Activated CD8-positive, alpha-beta T cell treated with anti-CD3 and anti-CD28 coated beads for 36 hours (primary cell): Measurements from ENCODE around the gene PTPRG. TPM values are rescaled to one million over a fixed set of nuclear protein-coding genes. Genes with fewer than 3 reads are reported as not detected.

Source experiments
- ATAC-seq: fragments of 200-7000 bp; cut with Tn5 transposase; one replicate; pipeline ENCODE4 v1.10.0; 2021; ENCODE audit warnings: mild to moderate bottlenecking, moderate library complexity
- CTCF ChIA-PET: fragments of 350-600 bp; sonication (Branson Sonifier 250); formaldehyde crosslinking; loops from one replicate; lab custom pipeline; 2021; ENCODE audit warnings: antibody characterized with exemption; lab: Charles Lee
- POLR2A ChIA-PET: fragments of 350-600 bp; sonication (Branson Sonifier 250); formaldehyde crosslinking; loops from one replicate; lab custom pipeline; 2021; ENCODE audit warnings: antibody characterized with exemption; lab: Charles Lee
- DNase-seq: peaks from one replicate; pipeline ENCODE4 v3.0.0-alpha.2; 2020
- H3K27ac Mint-ChIP-seq: one replicate; pipeline ENCODE4 v1.8.0; 2021; ENCODE audit warnings: mild to moderate bottlenecking, mixed read lengths
- H3K27me3 Mint-ChIP-seq: one replicate; pipeline ENCODE4 v1.8.0; 2021; ENCODE audit warnings: mixed read lengths
- H3K36me3 Mint-ChIP-seq: one replicate; pipeline ENCODE4 v1.8.0; 2021; ENCODE audit warnings: low read depth, mixed read lengths
- H3K4me1 Mint-ChIP-seq: one replicate; pipeline ENCODE4 v1.8.0; 2021; ENCODE audit warnings: low read depth, mixed read lengths
- H3K4me3 Mint-ChIP-seq: one replicate; pipeline ENCODE4 v1.8.0; 2021; ENCODE audit warnings: mild to moderate bottlenecking, moderate library complexity, mixed read lengths
- H3K9me3 Mint-ChIP-seq: one replicate; pipeline ENCODE4 v1.8.0; 2021; ENCODE audit warnings: mixed read lengths
- intact Hi-C: fragments of 100-400 bp; cut with micrococcal nuclease; formaldehyde crosslinking; loops from one replicate; pipeline ENCODE4 v1.10.0; 2022
- total RNA-seq, 2 experiments: library from RNA; stranded (reverse); gene quantifications; one replicate each; pipeline ENCODE4 v1.2.3, GENCODE V29; 2021
- TF ChIP-seq, protein P1 (sequence below): fragments of 200-600 bp; IDR thresholded peaks from one replicate; pipeline ENCODE4 v1.8.0; 2022; ENCODE audit warnings: antibody characterized with exemption, mild to moderate bottlenecking

Gene PTPRG
- total RNA-seq, 2 experiments from 2014 or later, result not detected

DNA sequence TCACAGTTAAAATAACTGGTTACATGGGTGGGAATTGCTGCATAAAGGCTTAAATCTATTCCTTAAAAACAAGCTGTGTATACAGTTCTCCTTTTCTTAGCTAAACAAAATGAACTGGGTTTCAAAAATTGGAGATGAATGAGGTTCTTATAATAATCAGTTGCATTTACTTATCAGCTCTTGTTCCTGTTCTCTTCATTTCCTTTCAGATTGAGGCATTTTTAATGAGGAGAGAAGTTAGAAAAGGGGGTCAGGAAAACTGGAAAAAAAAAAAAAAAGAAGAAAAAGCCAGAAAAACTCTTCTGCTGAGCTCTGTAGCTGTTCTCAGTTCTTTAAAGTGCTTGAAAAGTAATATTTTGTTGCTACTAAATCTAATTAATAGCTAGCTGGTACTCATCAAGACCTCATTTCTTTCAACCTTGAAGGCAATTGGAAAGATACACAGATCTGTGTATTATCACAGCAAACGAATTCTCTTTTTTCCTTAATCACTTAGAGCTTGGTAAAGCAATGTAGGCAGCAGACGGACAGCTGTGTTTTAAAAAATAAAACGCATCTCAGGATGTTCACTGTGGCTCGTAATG is 32.2 kb downstream of the PTPRG start:
- Mint-ChIP-seq H3K27me3 (no peaks in the 10 kb centered on the region), H3K4me3 (no peak overlapping the region), H3K4me1 (no peaks in the 10 kb centered on the region), H3K27ac (no peak overlapping the region), H3K9me3 (no peaks in the 10 kb centered on the region), H3K36me3 (no peaks in the 10 kb centered on the region)
- ATAC-seq, result no peak
- TF ChIP-seq, protein P1, sequence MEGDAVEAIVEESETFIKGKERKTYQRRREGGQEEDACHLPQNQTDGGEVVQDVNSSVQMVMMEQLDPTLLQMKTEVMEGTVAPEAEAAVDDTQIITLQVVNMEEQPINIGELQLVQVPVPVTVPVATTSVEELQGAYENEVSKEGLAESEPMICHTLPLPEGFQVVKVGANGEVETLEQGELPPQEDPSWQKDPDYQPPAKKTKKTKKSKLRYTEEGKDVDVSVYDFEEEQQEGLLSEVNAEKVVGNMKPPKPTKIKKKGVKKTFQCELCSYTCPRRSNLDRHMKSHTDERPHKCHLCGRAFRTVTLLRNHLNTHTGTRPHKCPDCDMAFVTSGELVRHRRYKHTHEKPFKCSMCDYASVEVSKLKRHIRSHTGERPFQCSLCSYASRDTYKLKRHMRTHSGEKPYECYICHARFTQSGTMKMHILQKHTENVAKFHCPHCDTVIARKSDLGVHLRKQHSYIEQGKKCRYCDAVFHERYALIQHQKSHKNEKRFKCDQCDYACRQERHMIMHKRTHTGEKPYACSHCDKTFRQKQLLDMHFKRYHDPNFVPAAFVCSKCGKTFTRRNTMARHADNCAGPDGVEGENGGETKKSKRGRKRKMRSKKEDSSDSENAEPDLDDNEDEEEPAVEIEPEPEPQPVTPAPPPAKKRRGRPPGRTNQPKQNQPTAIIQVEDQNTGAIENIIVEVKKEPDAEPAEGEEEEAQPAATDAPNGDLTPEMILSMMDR, result no peak
- intact Hi-C loops, result no loop called here
- no peak for DNase-seq
- CTCF ChIA-PET, result no interaction called here
- POLR2A ChIA-PET, result no interaction called here

DNA sequence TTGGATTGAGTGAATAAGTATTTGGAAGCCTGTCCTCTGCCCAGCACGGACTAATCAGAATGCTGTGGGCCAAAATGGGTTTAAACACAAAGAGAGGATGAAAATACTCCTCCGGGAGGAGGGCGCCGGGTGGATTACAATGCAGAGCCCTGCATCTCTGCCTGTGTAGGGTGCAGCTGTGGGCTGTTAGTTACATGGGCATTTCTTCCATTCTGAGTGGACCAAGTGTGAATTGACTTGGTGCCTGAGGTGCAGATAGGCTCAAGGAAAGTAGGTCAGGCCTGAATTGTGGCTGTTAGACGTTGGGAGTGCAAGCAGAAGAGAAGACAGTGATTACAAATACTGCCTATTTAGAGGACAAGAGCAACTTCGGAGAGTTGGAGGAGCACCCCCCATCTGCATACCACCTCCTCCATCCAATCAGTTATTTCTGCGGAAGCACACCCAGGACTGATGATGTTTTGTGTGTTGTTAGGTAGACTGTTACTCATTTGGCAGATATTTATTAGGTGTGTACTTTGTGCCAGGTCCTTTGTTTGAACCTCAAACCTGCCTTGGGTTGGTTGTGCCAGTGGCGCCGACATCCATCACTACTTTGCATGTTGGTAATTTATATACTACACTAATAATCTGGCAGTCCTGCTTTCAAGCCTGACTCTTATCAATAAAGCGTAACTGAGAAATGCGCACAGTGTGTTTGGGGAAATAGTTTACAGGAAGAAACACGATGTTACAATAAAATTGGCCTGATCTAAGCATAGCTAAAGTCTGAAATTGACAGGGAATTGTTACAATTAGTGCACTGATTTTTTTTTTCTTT is 33.0 kb downstream of the PTPRG start:
- ATAC-seq, result no peak
- H3K9me3 Mint-ChIP-seq, result no peaks in the 10 kb centered on the region
- H3K4me1 Mint-ChIP-seq, result no peaks in the 10 kb centered on the region
- no peak overlapping the region for H3K4me3 Mint-ChIP-seq
- peaks cover 2% of the 10 kb centered on the region for H3K27me3 Mint-ChIP-seq
- DNase-seq, result no peak
- H3K27ac Mint-ChIP-seq, result no peak overlapping the region
- TF ChIP-seq, protein P1, result no peak
- no peaks in the 10 kb centered on the region for H3K36me3 Mint-ChIP-seq
- CTCF ChIA-PET, result no interaction called here
- POLR2A ChIA-PET, result no interaction called here
- intact Hi-C loops, result no loop called here

DNA sequence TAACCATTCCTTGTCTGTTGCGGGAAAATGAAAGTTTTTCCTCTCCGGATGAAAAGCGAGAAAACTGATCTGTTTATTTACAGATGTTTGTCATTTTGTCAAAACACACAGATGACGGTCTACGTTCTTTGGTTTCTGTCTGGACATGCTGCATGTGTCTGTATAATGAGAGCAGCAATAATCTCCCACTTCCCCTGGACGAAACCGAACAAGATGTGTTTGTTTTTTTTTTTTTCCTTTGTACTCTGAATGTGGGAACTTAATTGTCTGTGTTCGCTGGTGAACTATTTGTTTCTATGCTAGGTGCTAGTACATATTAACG is 33.6 kb downstream of the PTPRG start:
- H3K36me3 Mint-ChIP-seq, result no peaks in the 10 kb centered on the region
- TF ChIP-seq, protein P1, result no peak
- H3K4me1 Mint-ChIP-seq, result no peaks in the 10 kb centered on the region
- POLR2A ChIA-PET, result no interaction called here
- intact Hi-C loops, result no loop called here
- no peak overlapping the region for H3K4me3 Mint-ChIP-seq
- no peak overlapping the region for H3K27ac Mint-ChIP-seq
- H3K27me3 Mint-ChIP-seq, result peaks cover 2% of the 10 kb centered on the region
- no peak for DNase-seq
- ATAC-seq, result no peak
- H3K9me3 Mint-ChIP-seq, result no peaks in the 10 kb centered on the region
- CTCF ChIA-PET, result no interaction called here

DNA sequence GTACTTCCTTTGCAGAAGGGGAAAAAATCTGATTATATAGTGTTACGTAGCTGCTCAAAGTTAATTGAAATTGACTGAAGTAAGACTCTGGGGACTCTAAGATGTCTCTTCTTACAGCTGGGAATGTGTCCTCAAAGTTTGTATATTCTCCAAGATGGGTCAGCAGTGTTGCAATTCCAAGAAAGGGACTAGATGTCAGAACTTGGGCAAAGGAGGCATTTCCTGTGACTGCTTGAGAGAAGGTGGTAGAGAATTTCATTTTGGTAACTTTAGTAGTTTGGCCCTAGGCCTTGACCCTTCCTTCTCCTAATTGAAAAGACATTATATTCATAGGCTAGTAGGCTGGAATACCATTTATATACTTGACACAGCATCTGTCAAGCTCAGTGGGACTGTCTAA is 33.9 kb downstream of the PTPRG start:
- Mint-ChIP-seq H3K27me3 (peaks cover 2% of the 10 kb centered on the region), H3K9me3 (no peaks in the 10 kb centered on the region), H3K27ac (no peak overlapping the region), H3K4me3 (no peak overlapping the region), H3K36me3 (no peaks in the 10 kb centered on the region), H3K4me1 (no peaks in the 10 kb centered on the region)
- DNase-seq (no peak), ATAC-seq (no peak)
- ChIA-PET POLR2A (no interaction called here), CTCF (no interaction called here)
- intact Hi-C loops, result no loop called here
- TF ChIP-seq, protein P1, result no peak

DNA sequence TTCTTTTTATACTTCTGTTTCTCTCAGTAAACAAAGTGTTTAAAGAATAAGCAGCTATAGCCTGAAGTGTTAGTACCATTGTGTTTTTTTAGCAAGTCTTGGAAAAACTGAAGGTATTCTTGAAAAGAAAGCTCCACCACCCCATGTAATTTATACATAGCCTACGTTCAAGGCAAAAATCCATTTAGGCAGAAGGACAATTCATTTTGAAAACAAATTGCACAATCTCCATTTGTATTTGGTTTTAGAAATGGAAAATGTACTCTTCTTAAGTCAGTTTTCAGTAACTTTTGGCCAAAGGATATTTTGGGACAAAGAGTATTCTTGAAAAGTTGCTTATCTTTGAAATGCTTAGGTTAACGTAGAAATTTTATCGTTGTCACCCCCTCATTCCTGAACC is 34.5 kb downstream of the PTPRG start:
- CTCF ChIA-PET, result no interaction called here
- Mint-ChIP-seq H3K27me3 (peaks cover 2% of the 10 kb centered on the region), H3K36me3 (no peaks in the 10 kb centered on the region), H3K27ac (no peak overlapping the region), H3K9me3 (no peaks in the 10 kb centered on the region), H3K4me3 (no peak overlapping the region), H3K4me1 (no peaks in the 10 kb centered on the region)
- ATAC-seq, result no peak
- TF ChIP-seq, protein P1, result no peak
- intact Hi-C loops, result no loop called here
- POLR2A ChIA-PET, result no interaction called here
- DNase-seq, result no peak
